HepG2 (cell line): Measurements from ENCODE around the gene RASSF8. TPM values are rescaled to one million over a fixed set of nuclear protein-coding genes. Genes with fewer than 3 reads are reported as not detected.

Source experiments
- ATAC-seq: fragments of 200-7000 bp; cut with Tn5 transposase; 3 replicates; pipeline ENCODE4 v1.9.1; 2020; ENCODE audit warnings: mild to moderate bottlenecking, moderate library complexity
- BruUV-seq: library from RNA; stranded (reverse); fragments of 400-500 nt; replicated peaks from 2 replicates; lab custom pipeline; 2021; lab: Mats Ljungman, UMichigan
- CTCF ChIA-PET: fragments of 300-600 bp; formaldehyde crosslinking; extraction: SDS; loops from one replicate; lab custom pipeline; 2021; ENCODE audit warnings: low total read pairs, inconsistent platforms, low intra/inter-chr PET ratio; lab: Yijun Ruan, JAX
- POLR2A ChIA-PET: fragments of 350-600 bp; sonication (Branson Sonifier 250); formaldehyde crosslinking; loops from one replicate; lab custom pipeline; 2020; ENCODE audit warnings: antibody characterized with exemption, inconsistent platforms; lab: Yijun Ruan, JAX
- DNase-seq: peaks from one replicate; pipeline ENCODE4 v3.0.0-alpha.2; 2015; ENCODE audit warnings: low spot score
- FAIRE-seq: peaks from 3 replicates; lab custom pipeline; 2011; peaks lifted over from hg19 to GRCh38; lab: Jason Lieb, UNC
- H2AFZ ChIP-seq: one replicate; pipeline ENCODE4 v1.6.1; 2011; ENCODE audit warnings: low read length, inconsistent platforms
- H3K27ac ChIP-seq: fragments of 300-600 bp; 3 replicates; pipeline ENCODE4 v1.8.0; 2011; ENCODE audit warnings: mixed run types, mild to moderate bottlenecking, mixed read lengths, low read length, inconsistent platforms; ENCODE audit not compliant: insufficient read depth; ENCODE audit errors: extremely low read length
- H3K27me3 ChIP-seq, 2 experiments: fragments of 200-600 bp in 1 of 2; 2 replicates in 1 of 2; 3 replicates in 1 of 2; pipeline versions ENCODE4 v1.6.0 to v1.8.0; 2011; ENCODE audit warnings: low read length in 2 of 2, mild to moderate bottlenecking in 2 of 2, moderate library complexity in 2 of 2, inconsistent platforms in 1 of 2; ENCODE audit not compliant: insufficient read depth in 2 of 2, control insufficient read depth in 1 of 2
- H3K36me3 ChIP-seq, 2 experiments: fragments of 200-600 bp in 1 of 2; replicated peaks in 1 of 2; 2 replicates in 1 of 2; 3 replicates in 1 of 2; pipeline versions ENCODE4 v1.5.1 to v1.8.0; 2011; ENCODE audit warnings: low read length in 2 of 2, inconsistent platforms in 1 of 2; ENCODE audit not compliant: insufficient read depth in 2 of 2, control insufficient read depth in 1 of 2
- H3K4me1 ChIP-seq: 2 replicates; pipeline ENCODE4 v1.5.1; 2012; ENCODE audit warnings: low read length, inconsistent platforms; ENCODE audit not compliant: insufficient read depth
- H3K4me2 ChIP-seq: 2 replicates; pipeline ENCODE4 v1.6.0; 2011; ENCODE audit warnings: low read depth, low read length, inconsistent platforms
- H3K4me3 ChIP-seq, 3 experiments: fragments of 200-600 bp in 1 of 3; sonication (generic), shearing (Covaris generic) in 1 of 3; replicated peaks in 1 of 3; 2 replicates each; pipeline ENCODE4 v1.5.1; 2011 to 2016; ENCODE audit warnings: low read length in 3 of 3, inconsistent platforms in 2 of 3, low read depth in 2 of 3, mild to moderate bottlenecking in 2 of 3, control low read depth in 1 of 3, mixed read lengths in 1 of 3; ENCODE audit not compliant: insufficient read depth in 1 of 3
- H3K79me2 ChIP-seq: one replicate; pipeline ENCODE4 v1.6.1; 2011; ENCODE audit warnings: low read length, inconsistent platforms; ENCODE audit not compliant: insufficient read depth
- H3K9ac ChIP-seq: 2 replicates; pipeline ENCODE4 v1.6.0; 2011; ENCODE audit warnings: mild to moderate bottlenecking, low read depth, low read length, inconsistent platforms; ENCODE audit not compliant: insufficient read depth
- H3K9me3 ChIP-seq: 2 replicates; pipeline ENCODE4 v1.5.1; 2012; ENCODE audit warnings: mild to moderate bottlenecking, low read length
- H4K20me1 ChIP-seq: 2 replicates; pipeline ENCODE4 v1.6.0; 2011; ENCODE audit warnings: inconsistent platforms, mild to moderate bottlenecking, low read length, moderate library complexity; ENCODE audit not compliant: insufficient read depth
- AKAP8 ChIP-seq: sonication (generic); formaldehyde crosslinking; IDR thresholded peaks from 2 replicates; pipeline ENCODE4 v1.5.1; 2020; ENCODE audit warnings: mild to moderate bottlenecking, missing genetic modification reagents
- ATAD3A ChIP-seq: sonication (generic); formaldehyde crosslinking; IDR thresholded peaks from 2 replicates; pipeline ENCODE4 v1.4.0; 2020; ENCODE audit warnings: missing genetic modification reagents
- CBX2 ChIP-seq, 2 experiments: fragments of 200-600 bp in 1 of 2; sonication (generic); formaldehyde crosslinking in 1 of 2; IDR thresholded peaks; 2 replicates each; pipeline versions ENCODE4 v1.7.0 to v1.8.1; 2018 to 2022; ENCODE audit warnings: low read depth in 2 of 2, low read length in 1 of 2, mild to moderate bottlenecking in 1 of 2, missing genetic modification reagents in 1 of 2
- ETV5 ChIP-seq: IDR thresholded peaks from 2 replicates; pipeline ENCODE4 v1.6.1; 2018; ENCODE audit warnings: missing biosample characterization, missing genetic modification reagents, inconsistent platforms, borderline replicate concordance
- IKZF4 ChIP-seq: sonication (generic); formaldehyde crosslinking; IDR thresholded peaks from 2 replicates; pipeline ENCODE4 v1.5.1; 2020; ENCODE audit warnings: borderline replicate concordance, mild to moderate bottlenecking, low read depth, missing genetic modification reagents; ENCODE audit errors: not compliant biosample characterization
- LCORL ChIP-seq, 2 experiments: fragments of 450-650 bp in 1 of 2; sonication (generic) in 1 of 2; formaldehyde crosslinking in 1 of 2; IDR thresholded peaks; 2 replicates each; pipeline versions ENCODE4 v1.5.0 to v1.6.1; 2017 to 2020; ENCODE audit warnings: antibody characterized with exemption in 1 of 2, missing genetic modification reagents in 1 of 2
- PHF5A ChIP-seq: IDR thresholded peaks from one replicate; pipeline ENCODE4 v1.6.1; 2018; ENCODE audit warnings: low read depth, missing genetic modification reagents; ENCODE audit not compliant: unreplicated experiment
- SATB2 ChIP-seq: sonication (generic); formaldehyde crosslinking; IDR thresholded peaks from 2 replicates; pipeline ENCODE4 v1.5.0; 2020; ENCODE audit warnings: missing genetic modification reagents
- ZKSCAN8 ChIP-seq: IDR thresholded peaks from 2 replicates; pipeline ENCODE4 v1.6.1; 2016; ENCODE audit warnings: borderline replicate concordance, missing genetic modification reagents, missing compliant biosample characterization
- ZNF496 ChIP-seq: sonication (generic); formaldehyde crosslinking; IDR thresholded peaks from 2 replicates; pipeline ENCODE4 v1.8.1; 2023; ENCODE audit warnings: mild to moderate bottlenecking, moderate library complexity, missing genetic modification reagents; ENCODE audit not compliant: insufficient replicate concordance
- ZNF549 ChIP-seq: sonication (generic); formaldehyde crosslinking; IDR thresholded peaks from 2 replicates; pipeline ENCODE4 v1.5.0; 2020; ENCODE audit warnings: missing genetic modification reagents
- ZNF550 ChIP-seq: sonication (generic); formaldehyde crosslinking; IDR thresholded peaks from 2 replicates; pipeline ENCODE4 v1.4.0; 2020; ENCODE audit warnings: mild to moderate bottlenecking, missing genetic modification reagents, borderline replicate concordance
- WGBS: methylation state at CpG from one replicate; pipeline ENCODE4 v1.1.6; 2017; ENCODE audit warnings: low lambda C conversion rate; 5-methylcytosine and 5-hydroxymethylcytosine counted together
- in situ Hi-C: cut with HindIII; loops from 2 replicates; pipeline ENCODE4 v1.10.0; 2017; ENCODE audit warnings: low pct_unique_long_range_greater_than_20kb; ENCODE audit not compliant: extremely low pct_ligation_motif_present
- intact Hi-C: fragments of 100-400 bp; cut with micrococcal nuclease; formaldehyde crosslinking; loops from one replicate; pipeline ENCODE4 v1.10.0; 2022; ENCODE audit not compliant: unreplicated experiment
- polyA plus RNA-seq, 8 experiments: library from polyadenylated mRNA; depleted of rRNA in 3 of 8; stranded (reverse) in 7 of 8; unstranded in 1 of 8; fragments of >200 nt; fragmentation: Illumina TruSeq in 4 of 8; extraction: Trizol in 4 of 8; gene quantifications; 2 replicates each; pipeline versions ENCODE4 v1.2.1 to v1.2.3, GENCODE V29; 2011 to 2016; ENCODE audit warnings: low read depth in 4 of 8, missing spikeins in 1 of 8, mixed read lengths in 1 of 8; ENCODE audit not compliant: insufficient read depth in 1 of 8
- total RNA-seq, 5 experiments: library from RNA; depleted of rRNA; stranded (reverse); fragments of >200 nt; fragmentation: Illumina TruSeq; extraction: Trizol; gene quantifications; 2 replicates each; pipeline ENCODE4 v1.2.3, GENCODE V29; 2016; ENCODE audit warnings: low read depth in 1 of 5
- TF ChIP-seq, protein P1 (sequence below): sonication (generic); formaldehyde crosslinking; IDR thresholded peaks from 2 replicates; pipeline ENCODE4 v1.8.0; 2022; ENCODE audit warnings: missing genetic modification reagents, low read depth, mild to moderate bottlenecking, borderline replicate concordance
- TF ChIP-seq, protein P2 (sequence below): sonication (generic); formaldehyde crosslinking; IDR thresholded peaks from 2 replicates; pipeline ENCODE4 v1.4.0; 2020; ENCODE audit warnings: mild to moderate bottlenecking, missing genetic modification reagents
- TF ChIP-seq, protein P3 (sequence below): sonication (generic); formaldehyde crosslinking; IDR thresholded peaks from 2 replicates; pipeline ENCODE4 v1.4.0; 2020; ENCODE audit warnings: missing genetic modification reagents, borderline replicate concordance

RASSF8 gene
- total and polyA plus RNA-seq, 2 of the 13 experiments (the other 11 are each of a cell fraction or from before 2014, with no cell fraction given) = 0.82 to 9.2 TPM

DNA sequence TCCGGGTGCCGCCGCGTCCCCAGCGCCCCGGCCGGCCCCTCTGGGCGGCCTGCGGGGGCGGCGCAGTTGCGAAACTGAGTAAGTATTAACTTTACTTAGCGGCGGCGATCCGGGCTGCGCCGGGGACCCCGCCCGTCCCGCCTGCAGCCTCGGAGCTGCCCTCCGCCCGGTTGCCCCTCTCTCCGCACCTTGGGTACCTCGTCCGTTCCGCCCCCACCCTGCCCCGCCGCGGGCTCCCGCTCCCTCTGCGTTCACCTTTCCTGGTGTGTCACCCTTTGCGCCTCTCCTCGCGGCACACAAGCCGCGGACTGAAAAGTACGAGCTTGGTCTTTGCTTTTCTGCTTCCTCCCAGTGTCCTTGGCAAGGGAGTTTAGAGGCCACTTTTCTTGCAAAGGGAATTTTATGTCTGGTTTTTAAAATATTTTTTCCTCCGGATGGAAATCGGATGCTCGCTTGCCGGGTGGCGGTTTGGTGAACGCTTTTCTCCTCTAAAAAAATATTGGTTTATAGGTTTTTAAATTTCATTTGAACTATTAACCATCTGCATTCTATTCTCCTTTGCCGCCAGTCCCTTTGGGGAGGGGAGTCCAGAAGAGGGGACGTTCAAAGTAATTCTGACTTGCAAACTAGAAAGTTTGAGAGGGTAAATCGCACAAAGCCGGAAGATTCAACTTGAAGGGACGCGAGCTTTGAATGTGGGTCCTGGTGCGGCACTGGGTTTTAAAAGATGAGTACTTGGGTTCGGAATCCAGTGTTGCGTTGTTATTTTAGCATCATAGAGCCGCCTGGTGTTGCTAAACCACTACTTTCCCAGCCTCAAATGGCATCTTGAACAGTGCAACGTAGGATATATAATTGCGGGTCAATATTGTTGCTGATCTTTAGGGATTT is 834 bp downstream of the RASSF8 start:
- H3K4me1 ChIP-seq = peaks cover 11% of the 10 kb centered on the region
- peaks cover 0 to 21% of the 10 kb centered on the region in 2 experiments; a peak in 3 of 5 replicates for H3K27me3 ChIP-seq
- no peak overlapping the region for H3K27ac ChIP-seq
- in situ Hi-C loops = no loop called here
- no TSS peak for BruUV-seq
- peak; percentile 48 for ATAC-seq
- no peak for FAIRE-seq
- peak overlapping the region; percentile 46 for H3K9ac ChIP-seq
- H3K4me3 ChIP-seq = peak overlapping the region; percentile 67 to 73 (median 69)
- ChIA-PET POLR2A (no interaction called here), CTCF (no interaction called here)
- DNase-seq = no peak
- H3K9me3 ChIP-seq = no peaks in the 10 kb centered on the region
- H4K20me1 ChIP-seq = no peaks in the 10 kb centered on the region
- intact Hi-C loops = no loop called here
- no peaks in the 10 kb centered on the region for H3K36me3 ChIP-seq
- H2AFZ ChIP-seq = no peak overlapping the region
- 2% methylated on average over 31 of the region's 57 CpGs for WGBS
- peak overlapping the region; percentile 84 for H3K4me2 ChIP-seq
- H3K79me2 ChIP-seq = no peaks in the 10 kb centered on the region
- TF ChIP-seq AKAP8 (CRISPR knock-in tag) (no peak), IKZF4 (CRISPR knock-in tag) (no peak), ZNF550 (CRISPR knock-in tag) (no peak), ETV5 (CRISPR knock-in tag) (no peak), CBX2 (IDR thresholded peaks at IDR 0.05; ENCODE audit: low read depth, low read length) (peak; percentile 78; the same call in 1 of the 2 replicates), CBX2 (CRISPR knock-in tag; IDR thresholded peaks at IDR 0.05; ENCODE audit: low read depth) (no peak; the same call in 1 of the 2 replicates), ATAD3A (CRISPR knock-in tag) (no peak), ZKSCAN8 (no peak), ZNF549 (CRISPR knock-in tag) (no peak), ZNF496 (CRISPR knock-in tag) (no peak), PHF5A (CRISPR knock-in tag) (no peak), SATB2 (CRISPR knock-in tag) (no peak), LCORL (IDR thresholded peaks at IDR 0.05) (no peak), LCORL (CRISPR knock-in tag; IDR thresholded peaks at IDR 0.05) (no peak)
- TF ChIP-seq, protein P1, sequence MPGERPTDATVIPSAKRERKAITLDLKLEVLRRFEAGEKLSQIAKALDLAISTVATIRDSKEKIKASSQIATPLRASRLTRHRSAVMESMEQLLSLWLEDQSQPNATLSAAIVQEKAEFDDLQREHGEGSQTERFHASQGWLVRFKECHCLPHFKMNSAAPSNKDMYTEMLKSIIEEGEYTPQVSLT (CRISPR knock-in tag) = no peak
- TF ChIP-seq, protein P2, sequence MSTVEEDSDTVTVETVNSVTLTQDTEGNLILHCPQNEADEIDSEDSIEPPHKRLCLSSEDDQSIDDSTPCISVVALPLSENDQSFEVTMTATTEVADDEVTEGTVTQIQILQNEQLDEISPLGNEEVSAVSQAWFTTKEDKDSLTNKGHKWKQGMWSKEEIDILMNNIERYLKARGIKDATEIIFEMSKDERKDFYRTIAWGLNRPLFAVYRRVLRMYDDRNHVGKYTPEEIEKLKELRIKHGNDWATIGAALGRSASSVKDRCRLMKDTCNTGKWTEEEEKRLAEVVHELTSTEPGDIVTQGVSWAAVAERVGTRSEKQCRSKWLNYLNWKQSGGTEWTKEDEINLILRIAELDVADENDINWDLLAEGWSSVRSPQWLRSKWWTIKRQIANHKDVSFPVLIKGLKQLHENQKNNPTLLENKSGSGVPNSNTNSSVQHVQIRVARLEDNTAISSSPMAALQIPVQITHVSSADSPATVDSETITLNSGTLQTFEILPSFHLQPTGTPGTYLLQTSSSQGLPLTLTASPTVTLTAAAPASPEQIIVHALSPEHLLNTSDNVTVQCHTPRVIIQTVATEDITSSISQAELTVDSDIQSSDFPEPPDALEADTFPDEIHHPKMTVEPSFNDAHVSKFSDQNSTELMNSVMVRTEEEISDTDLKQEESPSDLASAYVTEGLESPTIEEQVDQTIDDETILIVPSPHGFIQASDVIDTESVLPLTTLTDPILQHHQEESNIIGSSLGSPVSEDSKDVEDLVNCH (CRISPR knock-in tag) = no peak
- TF ChIP-seq, protein P3, sequence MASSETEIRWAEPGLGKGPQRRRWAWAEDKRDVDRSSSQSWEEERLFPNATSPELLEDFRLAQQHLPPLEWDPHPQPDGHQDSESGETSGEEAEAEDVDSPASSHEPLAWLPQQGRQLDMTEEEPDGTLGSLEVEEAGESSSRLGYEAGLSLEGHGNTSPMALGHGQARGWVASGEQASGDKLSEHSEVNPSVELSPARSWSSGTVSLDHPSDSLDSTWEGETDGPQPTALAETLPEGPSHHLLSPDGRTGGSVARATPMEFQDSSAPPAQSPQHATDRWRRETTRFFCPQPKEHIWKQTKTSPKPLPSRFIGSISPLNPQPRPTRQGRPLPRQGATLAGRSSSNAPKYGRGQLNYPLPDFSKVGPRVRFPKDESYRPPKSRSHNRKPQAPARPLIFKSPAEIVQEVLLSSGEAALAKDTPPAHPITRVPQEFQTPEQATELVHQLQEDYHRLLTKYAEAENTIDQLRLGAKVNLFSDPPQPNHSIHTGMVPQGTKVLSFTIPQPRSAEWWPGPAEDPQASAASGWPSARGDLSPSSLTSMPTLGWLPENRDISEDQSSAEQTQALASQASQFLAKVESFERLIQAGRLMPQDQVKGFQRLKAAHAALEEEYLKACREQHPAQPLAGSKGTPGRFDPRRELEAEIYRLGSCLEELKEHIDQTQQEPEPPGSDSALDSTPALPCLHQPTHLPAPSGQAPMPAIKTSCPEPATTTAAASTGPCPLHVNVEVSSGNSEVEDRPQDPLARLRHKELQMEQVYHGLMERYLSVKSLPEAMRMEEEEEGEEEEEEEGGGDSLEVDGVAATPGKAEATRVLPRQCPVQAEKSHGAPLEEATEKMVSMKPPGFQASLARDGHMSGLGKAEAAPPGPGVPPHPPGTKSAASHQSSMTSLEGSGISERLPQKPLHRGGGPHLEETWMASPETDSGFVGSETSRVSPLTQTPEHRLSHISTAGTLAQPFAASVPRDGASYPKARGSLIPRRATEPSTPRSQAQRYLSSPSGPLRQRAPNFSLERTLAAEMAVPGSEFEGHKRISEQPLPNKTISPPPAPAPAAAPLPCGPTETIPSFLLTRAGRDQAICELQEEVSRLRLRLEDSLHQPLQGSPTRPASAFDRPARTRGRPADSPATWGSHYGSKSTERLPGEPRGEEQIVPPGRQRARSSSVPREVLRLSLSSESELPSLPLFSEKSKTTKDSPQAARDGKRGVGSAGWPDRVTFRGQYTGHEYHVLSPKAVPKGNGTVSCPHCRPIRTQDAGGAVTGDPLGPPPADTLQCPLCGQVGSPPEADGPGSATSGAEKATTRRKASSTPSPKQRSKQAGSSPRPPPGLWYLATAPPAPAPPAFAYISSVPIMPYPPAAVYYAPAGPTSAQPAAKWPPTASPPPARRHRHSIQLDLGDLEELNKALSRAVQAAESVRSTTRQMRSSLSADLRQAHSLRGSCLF (CRISPR knock-in tag) = no peak
